Measurements from ENCODE around the gene KLHL36. TPM values are rescaled to one million over a fixed set of nuclear protein-coding genes. Genes with fewer than 3 reads are reported as not detected.

The KLHL36 gene
- total and polyA plus RNA-seq, 5 donors from 2014 or later, result 28.1 to 86.0 (median 38.4) TPM

GRCh38 chr16:84611041-84611440, 37.3 kb upstream of the KLHL36 start:
- Mint-ChIP-seq H3K9me3 (peaks cover 0 to 1% (median 0%) of the 10 kb centered on the region in 7 donors), H3K4me3 (peak overlapping the region; percentile 12 to 83 (median 68)), H3K4me1 (peaks cover 51 to 97% (median 72%) of the 10 kb centered on the region in 4 donors), H3K27me3 (no peaks in the 10 kb centered on the region), H3K36me3 (peaks cover 38% of the 10 kb centered on the region), H3K27ac (peak overlapping the region; percentile 89 to 95 (median 95))
- no peak for DNase-seq
- peak overlapping the region; percentile 49 for H3K4me3 ChIP-seq (ENCODE audit: low read depth, low read length)
- peaks cover 7% of the 10 kb centered on the region for H3K36me3 ChIP-seq (ENCODE audit: control insufficient read depth, insufficient read depth, low read length)
- H3K27ac ChIP-seq (ENCODE audit: insufficient read depth, low read length, poor library complexity, severe bottlenecking), result peak overlapping the region; percentile 69
- no peak for ATAC-seq (ENCODE audit: low read depth in 2 of 2)
- H3K4me1 ChIP-seq (ENCODE audit: control insufficient read depth, insufficient read depth, low read length, poor library complexity, severe bottlenecking), result peaks cover 99% of the 10 kb centered on the region
- H3K27me3 ChIP-seq (ENCODE audit: control insufficient read depth, insufficient read depth, low read length), result no peaks in the 10 kb centered on the region
- H3K9me3 ChIP-seq (ENCODE audit: control insufficient read depth in 2 of 2, low read length in 2 of 2), result no peaks in the 10 kb centered on the region

GRCh38 chr16:84612686-84613085, 35.6 kb upstream of the KLHL36 start:
- ATAC-seq (ENCODE audit: low read depth in 2 of 2) (no peak), DNase-seq (no peak)
- peaks cover 0 to 1% (median 0%) of the 10 kb centered on the region in 7 donors for H3K9me3 Mint-ChIP-seq
- Histone ChIP-seq H3K27me3 (ENCODE audit: control insufficient read depth, insufficient read depth, low read length) (no peaks in the 10 kb centered on the region), H3K4me1 (ENCODE audit: control insufficient read depth, insufficient read depth, low read length, poor library complexity, severe bottlenecking) (peaks cover 96% of the 10 kb centered on the region), H3K27ac (ENCODE audit: insufficient read depth, low read length, poor library complexity, severe bottlenecking) (peak overlapping the region; percentile 17), H3K4me3 (ENCODE audit: low read depth, low read length) (no peak overlapping the region), H3K9me3 (ENCODE audit: control insufficient read depth in 2 of 2, low read length in 2 of 2) (no peaks in the 10 kb centered on the region), H3K36me3 (ENCODE audit: control insufficient read depth, insufficient read depth, low read length) (peaks cover 7% of the 10 kb centered on the region)
- H3K36me3 Mint-ChIP-seq, result peaks cover 44% of the 10 kb centered on the region
- peaks cover 43 to 87% (median 65%) of the 10 kb centered on the region in 4 donors for H3K4me1 Mint-ChIP-seq
- peak overlapping the region in 1 of 3 donors; percentile 74 for H3K27ac Mint-ChIP-seq
- H3K27me3 Mint-ChIP-seq, result no peaks in the 10 kb centered on the region
- H3K4me3 Mint-ChIP-seq, result peak overlapping the region in 2 of 4 donors; percentile 22 to 97

- Histone ChIP-seq H3K9me3 (ENCODE audit: control insufficient read depth in 2 of 2, low read length in 2 of 2) (no peaks in the 10 kb centered on the region), H3K27ac (ENCODE audit: insufficient read depth, low read length, poor library complexity, severe bottlenecking) (no peak overlapping the region), H3K4me1 (ENCODE audit: control insufficient read depth, insufficient read depth, low read length, poor library complexity, severe bottlenecking) (peaks cover 87% of the 10 kb centered on the region), H3K36me3 (ENCODE audit: control insufficient read depth, insufficient read depth, low read length) (peaks cover 7% of the 10 kb centered on the region), H3K27me3 (ENCODE audit: control insufficient read depth, insufficient read depth, low read length) (no peaks in the 10 kb centered on the region), H3K4me3 (ENCODE audit: low read depth, low read length) (peak overlapping the region; percentile 26)
- peaks cover 35 to 79% (median 56%) of the 10 kb centered on the region in 4 donors for H3K4me1 Mint-ChIP-seq
- H3K36me3 Mint-ChIP-seq, result peaks cover 44% of the 10 kb centered on the region
- peak overlapping the region; percentile 71 to 97 (median 82) for H3K4me3 Mint-ChIP-seq
- peaks cover 0 to 1% (median 0%) of the 10 kb centered on the region in 7 donors for H3K9me3 Mint-ChIP-seq
- DNase-seq (no peak), ATAC-seq (ENCODE audit: low read depth in 2 of 2) (no peak)
- H3K27ac Mint-ChIP-seq, result peak overlapping the region; percentile 79 to 94 (median 92)
- no peaks in the 10 kb centered on the region for H3K27me3 Mint-ChIP-seq
Measured at GRCh38 chr16:84613408-84614072, 34.8 kb upstream of the KLHL36 start.

GRCh38 chr16:84614073-84614459, 34.2 kb upstream of the KLHL36 start:
- peaks cover 6% of the 10 kb centered on the region for H3K36me3 ChIP-seq (ENCODE audit: control insufficient read depth, insufficient read depth, low read length)
- Mint-ChIP-seq H3K27me3 (peaks cover 2% of the 10 kb centered on the region), H3K4me1 (peaks cover 34 to 77% (median 55%) of the 10 kb centered on the region in 4 donors), H3K4me3 (peak overlapping the region; percentile 76 to 97 (median 88)), H3K36me3 (peaks cover 44% of the 10 kb centered on the region), H3K27ac (peak overlapping the region; percentile 79 to 94 (median 92)), H3K9me3 (peaks cover 0 to 1% (median 0%) of the 10 kb centered on the region in 7 donors)
- H3K27ac ChIP-seq (ENCODE audit: insufficient read depth, low read length, poor library complexity, severe bottlenecking), result no peak overlapping the region
- H3K4me1 ChIP-seq (ENCODE audit: control insufficient read depth, insufficient read depth, low read length, poor library complexity, severe bottlenecking), result peaks cover 82% of the 10 kb centered on the region
- H3K27me3 ChIP-seq (ENCODE audit: control insufficient read depth, insufficient read depth, low read length), result no peaks in the 10 kb centered on the region
- H3K9me3 ChIP-seq (ENCODE audit: control insufficient read depth in 2 of 2, low read length in 2 of 2), result no peaks in the 10 kb centered on the region
- no peak for DNase-seq
- peak overlapping the region; percentile 26 for H3K4me3 ChIP-seq (ENCODE audit: low read depth, low read length)
- ATAC-seq (ENCODE audit: low read depth in 2 of 2), result no peak

- Histone ChIP-seq H3K4me1 (ENCODE audit: control insufficient read depth, insufficient read depth, low read length, poor library complexity, severe bottlenecking) (peaks cover 77% of the 10 kb centered on the region), H3K36me3 (ENCODE audit: control insufficient read depth, insufficient read depth, low read length) (peaks cover 2% of the 10 kb centered on the region), H3K27ac (ENCODE audit: insufficient read depth, low read length, poor library complexity, severe bottlenecking) (no peak overlapping the region), H3K9me3 (ENCODE audit: control insufficient read depth in 2 of 2, low read length in 2 of 2) (no peaks in the 10 kb centered on the region), H3K27me3 (ENCODE audit: control insufficient read depth, insufficient read depth, low read length) (no peaks in the 10 kb centered on the region), H3K4me3 (ENCODE audit: low read depth, low read length) (peak overlapping the region; percentile 96)
- ATAC-seq (ENCODE audit: low read depth in 2 of 2) (no peak), DNase-seq (no peak)
- peak overlapping the region; percentile 77 to 92 (median 79) for H3K27ac Mint-ChIP-seq
- H3K4me1 Mint-ChIP-seq, result peaks cover 29 to 73% (median 54%) of the 10 kb centered on the region in 4 donors
- H3K9me3 Mint-ChIP-seq, result peaks cover 0 to 1% (median 0%) of the 10 kb centered on the region in 7 donors
- H3K27me3 Mint-ChIP-seq, result peaks cover 7% of the 10 kb centered on the region
- peaks cover 38% of the 10 kb centered on the region for H3K36me3 Mint-ChIP-seq
- H3K4me3 Mint-ChIP-seq, result peak overlapping the region; percentile 88 to 97 (median 92)
Measured at GRCh38 chr16:84614623-84614967, 33.7 kb upstream of the KLHL36 start.

- no peaks in the 10 kb centered on the region for H3K9me3 ChIP-seq (ENCODE audit: control insufficient read depth in 2 of 2, low read length in 2 of 2)
- H3K27me3 ChIP-seq (ENCODE audit: control insufficient read depth, insufficient read depth, low read length), result no peaks in the 10 kb centered on the region
- peaks cover 71% of the 10 kb centered on the region for H3K4me1 ChIP-seq (ENCODE audit: control insufficient read depth, insufficient read depth, low read length, poor library complexity, severe bottlenecking)
- H3K27me3 Mint-ChIP-seq, result peaks cover 7% of the 10 kb centered on the region
- DNase-seq (no peak), ATAC-seq (ENCODE audit: low read depth in 2 of 2) (no peak)
- peaks cover 34% of the 10 kb centered on the region for H3K36me3 Mint-ChIP-seq
- peak overlapping the region; percentile 88 to 97 (median 92) for H3K4me3 Mint-ChIP-seq
- peaks cover 2% of the 10 kb centered on the region for H3K36me3 ChIP-seq (ENCODE audit: control insufficient read depth, insufficient read depth, low read length)
- H3K4me1 Mint-ChIP-seq, result peaks cover 31 to 71% (median 48%) of the 10 kb centered on the region in 4 donors
- H3K27ac Mint-ChIP-seq, result peak overlapping the region; percentile 79 to 92 (median 84)
- H3K4me3 ChIP-seq (ENCODE audit: low read depth, low read length), result peak overlapping the region; percentile 96
- no peak overlapping the region for H3K27ac ChIP-seq (ENCODE audit: insufficient read depth, low read length, poor library complexity, severe bottlenecking)
- peaks cover 0 to 1% (median 0%) of the 10 kb centered on the region in 7 donors for H3K9me3 Mint-ChIP-seq
Measured at GRCh38 chr16:84614968-84615813, 33.1 kb upstream of the KLHL36 start.

- no peaks in the 10 kb centered on the region for H3K36me3 ChIP-seq (ENCODE audit: control insufficient read depth, insufficient read depth, low read length)
- ATAC-seq (ENCODE audit: low read depth in 2 of 2) (no peak), DNase-seq (peak in 2 of 3 donors; percentile 20 to 39)
- peak overlapping the region; percentile 38 for H3K27ac ChIP-seq (ENCODE audit: insufficient read depth, low read length, poor library complexity, severe bottlenecking)
- Mint-ChIP-seq H3K9me3 (peaks cover 0 to 1% (median 0%) of the 10 kb centered on the region in 7 donors), H3K4me3 (peak overlapping the region; percentile 89 to 98 (median 97)), H3K27ac (peak overlapping the region; percentile 89 to 96 (median 92)), H3K27me3 (peaks cover 7% of the 10 kb centered on the region), H3K4me1 (peaks cover 28 to 58% (median 36%) of the 10 kb centered on the region in 4 donors), H3K36me3 (peaks cover 21% of the 10 kb centered on the region)
- no peaks in the 10 kb centered on the region for H3K27me3 ChIP-seq (ENCODE audit: control insufficient read depth, insufficient read depth, low read length)
- peak overlapping the region; percentile 96 for H3K4me3 ChIP-seq (ENCODE audit: low read depth, low read length)
- H3K9me3 ChIP-seq (ENCODE audit: control insufficient read depth in 2 of 2, low read length in 2 of 2), result no peaks in the 10 kb centered on the region
- H3K4me1 ChIP-seq (ENCODE audit: control insufficient read depth, insufficient read depth, low read length, poor library complexity, severe bottlenecking), result peaks cover 58% of the 10 kb centered on the region
Measured at GRCh38 chr16:84616515-84616914, 31.8 kb upstream of the KLHL36 start.

Data from CD4-positive, CD25-positive, alpha-beta regulatory T cell (primary cell).